BJ (cell line): ENCODE results near the gene ZHX3. TPM values are rescaled to one million over a fixed set of nuclear protein-coding genes. Genes with fewer than 3 reads are reported as not detected.

ENCODE experiments used
- CTCF ChIA-PET: fragments of 350-600 bp; formaldehyde crosslinking; extraction: SDS; loops from one replicate; lab custom pipeline; 2021; ENCODE audit warnings: antibody characterized with exemption, inconsistent platforms; lab: Yijun Ruan, JAX
- POLR2A ChIA-PET: fragments of 300-600 bp; sonication (Branson Sonifier 250); formaldehyde crosslinking; extraction: SDS; loops from one replicate; lab custom pipeline; 2021; ENCODE audit warnings: antibody characterized with exemption; lab: Charles Lee
- DNase-seq: peaks from one replicate; pipeline ENCODE4 v3.0.0-alpha.2; 2011; ENCODE audit warnings: low read depth
- H3K27me3 ChIP-seq: 2 replicates; pipeline ENCODE4 v1.6.0; 2011; ENCODE audit warnings: low read length; ENCODE audit not compliant: control insufficient read depth, insufficient read depth
- H3K36me3 ChIP-seq: 2 replicates; pipeline ENCODE4 v1.5.1; 2011; ENCODE audit warnings: low read length; ENCODE audit not compliant: control insufficient read depth, insufficient read depth
- H3K4me3 ChIP-seq: 2 replicates; pipeline ENCODE4 v1.5.1; 2011; ENCODE audit warnings: low read depth, mild to moderate bottlenecking, control low read depth, low read length
- polyA plus RNA-seq: library from polyadenylated mRNA; depleted of rRNA; stranded (reverse); fragments of >200 nt; gene quantifications from 2 replicates; pipeline ENCODE4 v1.2.3, GENCODE V29; 2011
- TF ChIP-seq, protein P1 (sequence below): IDR thresholded peaks from 2 replicates; pipeline ENCODE4 v1.5.1; 2011; ENCODE audit warnings: low read depth, mild to moderate bottlenecking, control low read depth, inconsistent platforms, low read length, moderate library complexity; ENCODE audit not compliant: insufficient read depth

The ZHX3 gene
- polyA plus RNA-seq, 1 experiment, result 23.9 TPM

DNA sequence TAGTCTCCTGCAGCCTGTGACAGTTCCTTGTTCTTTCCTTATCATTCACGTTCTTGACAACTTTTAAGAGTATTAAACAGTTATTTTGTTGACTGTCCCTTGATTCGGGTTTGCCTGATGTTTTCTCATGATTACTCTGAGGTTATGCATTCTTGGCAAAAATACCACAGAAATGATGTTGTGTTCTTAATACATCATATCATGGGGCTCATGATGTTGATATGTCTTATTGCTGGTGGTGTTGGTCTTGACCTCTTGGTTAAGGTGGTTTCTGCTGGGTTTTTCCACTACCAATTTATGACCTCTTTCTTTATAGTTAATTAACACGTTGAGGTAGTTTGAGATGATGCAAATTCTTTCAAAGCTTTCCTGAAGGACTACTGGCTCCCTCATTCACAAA is 59.1 kb downstream of the ZHX3 start:
- no peaks in the 10 kb centered on the region for H3K36me3 ChIP-seq
- CTCF ChIA-PET, result interaction anchor here (1.2 kb wide), 1 partner anchor 81 kb away, joined by 4 read pairs; no protein-coding TSS in a partner anchor
- POLR2A ChIA-PET, result no interaction called here
- no peak for DNase-seq
- H3K27me3 ChIP-seq, result no peaks in the 10 kb centered on the region
- TF ChIP-seq, protein P1, sequence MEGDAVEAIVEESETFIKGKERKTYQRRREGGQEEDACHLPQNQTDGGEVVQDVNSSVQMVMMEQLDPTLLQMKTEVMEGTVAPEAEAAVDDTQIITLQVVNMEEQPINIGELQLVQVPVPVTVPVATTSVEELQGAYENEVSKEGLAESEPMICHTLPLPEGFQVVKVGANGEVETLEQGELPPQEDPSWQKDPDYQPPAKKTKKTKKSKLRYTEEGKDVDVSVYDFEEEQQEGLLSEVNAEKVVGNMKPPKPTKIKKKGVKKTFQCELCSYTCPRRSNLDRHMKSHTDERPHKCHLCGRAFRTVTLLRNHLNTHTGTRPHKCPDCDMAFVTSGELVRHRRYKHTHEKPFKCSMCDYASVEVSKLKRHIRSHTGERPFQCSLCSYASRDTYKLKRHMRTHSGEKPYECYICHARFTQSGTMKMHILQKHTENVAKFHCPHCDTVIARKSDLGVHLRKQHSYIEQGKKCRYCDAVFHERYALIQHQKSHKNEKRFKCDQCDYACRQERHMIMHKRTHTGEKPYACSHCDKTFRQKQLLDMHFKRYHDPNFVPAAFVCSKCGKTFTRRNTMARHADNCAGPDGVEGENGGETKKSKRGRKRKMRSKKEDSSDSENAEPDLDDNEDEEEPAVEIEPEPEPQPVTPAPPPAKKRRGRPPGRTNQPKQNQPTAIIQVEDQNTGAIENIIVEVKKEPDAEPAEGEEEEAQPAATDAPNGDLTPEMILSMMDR, result no peak
- no peak overlapping the region for H3K4me3 ChIP-seq

DNA sequence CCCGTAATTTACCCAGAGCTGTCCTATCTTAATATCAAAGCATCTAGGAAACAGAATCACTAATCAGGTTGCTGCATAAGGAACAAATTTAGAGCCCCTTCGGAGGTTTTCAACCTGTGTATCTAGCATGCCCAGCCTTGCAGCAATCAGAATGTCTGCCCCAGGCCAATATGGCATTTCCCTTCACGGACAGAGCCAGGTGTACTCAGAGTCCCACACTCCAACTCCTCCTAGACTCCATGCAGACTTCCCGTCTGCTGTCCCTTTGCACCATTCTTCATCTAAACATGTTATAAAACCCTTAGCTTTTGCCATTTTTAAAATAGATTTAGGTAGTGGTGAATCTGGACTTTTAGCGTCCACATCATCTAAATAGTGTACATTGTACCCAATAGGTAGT is 61.0 kb downstream of the ZHX3 start:
- Histone ChIP-seq H3K36me3 (0 out of 2 replicates have a peak, but pooled peaks cover 1% of the 10 kb centered on the region), H3K27me3 (no peaks in the 10 kb centered on the region), H3K4me3 (no peak overlapping the region)
- no peak for DNase-seq
- POLR2A ChIA-PET, result no interaction called here
- CTCF ChIA-PET, result interaction anchor here (0.7 to 1.0 kb wide), 2 partner anchors 9 kb away, joined by 3 read pairs; no protein-coding TSS in a partner anchor
- TF ChIP-seq, protein P1, result no peak

DNA sequence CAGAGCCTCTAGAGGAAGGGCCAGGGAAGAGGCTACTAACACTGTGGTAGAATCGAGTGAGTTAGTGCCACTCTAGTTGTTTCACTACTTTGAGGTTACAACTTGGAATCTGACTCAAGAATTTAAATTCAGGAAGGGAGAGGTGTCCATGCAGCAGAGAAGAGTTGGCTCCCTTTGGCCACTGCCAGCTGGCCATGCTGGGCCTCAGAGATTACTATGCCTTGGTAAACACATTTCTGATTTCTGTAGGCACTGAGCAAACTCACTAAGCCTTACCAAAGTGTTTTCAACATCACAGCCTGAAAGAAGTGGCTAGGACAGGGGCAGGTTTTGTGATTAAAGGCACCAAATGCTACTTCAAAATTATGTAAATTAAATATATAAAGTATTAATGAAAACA is 61.9 kb downstream of the ZHX3 start:
- 0 out of 2 replicates have a peak, but pooled peaks cover 1% of the 10 kb centered on the region for H3K36me3 ChIP-seq
- TF ChIP-seq, protein P1, result no peak
- H3K4me3 ChIP-seq, result no peak overlapping the region
- POLR2A ChIA-PET, result no interaction called here
- CTCF ChIA-PET, result interaction anchor here (0.7 to 1.4 kb wide), 3 partner anchors 8 to 85 kb away, joined by 3 read pairs; partner anchors contain the start of gene LPIN3
- DNase-seq, result no peak
- H3K27me3 ChIP-seq, result no peaks in the 10 kb centered on the region

DNA sequence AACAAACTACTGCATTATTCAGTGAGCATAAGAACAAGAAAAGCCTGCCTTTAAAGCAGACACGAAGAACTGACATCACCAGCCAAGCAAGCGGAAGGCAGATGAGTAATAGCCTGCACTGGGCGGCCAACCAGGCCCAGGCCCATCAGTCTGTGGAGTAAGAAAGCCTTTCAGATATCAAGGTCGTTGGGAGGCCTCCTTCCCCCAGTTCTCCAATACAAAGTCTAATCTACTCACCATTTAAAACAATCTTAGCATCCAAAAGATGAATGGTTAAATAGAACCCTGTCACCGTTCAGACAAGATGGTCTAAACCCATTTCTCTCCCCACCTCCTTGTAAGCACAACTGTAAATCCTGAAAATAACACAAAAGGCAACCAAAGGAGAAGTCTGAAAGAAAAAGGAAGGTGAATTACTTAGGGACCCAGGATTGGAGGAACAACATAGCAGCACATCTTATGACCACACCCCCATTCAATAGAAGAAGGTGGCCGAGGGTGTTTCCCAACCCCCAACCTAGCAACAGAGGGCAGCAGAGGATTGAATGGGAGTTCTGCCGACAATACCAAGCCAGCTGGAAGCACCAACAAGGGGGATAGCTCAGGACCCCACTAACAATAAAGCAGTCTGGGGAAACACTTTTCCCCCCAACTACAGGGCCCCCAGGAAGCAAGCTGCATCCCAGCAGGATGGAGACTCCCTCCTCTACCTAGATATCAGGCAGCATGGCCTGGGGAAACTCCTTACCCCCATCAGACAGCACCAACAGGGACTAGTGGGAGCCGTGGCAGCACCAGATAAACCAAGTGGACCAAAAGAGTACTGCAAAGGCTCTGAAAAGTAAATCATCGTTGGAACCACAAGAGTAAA is 67.9 kb downstream of the ZHX3 start:
- H3K4me3 ChIP-seq, result no peak overlapping the region
- H3K36me3 ChIP-seq, result 0 out of 2 replicates have a peak, but pooled peaks cover 1% of the 10 kb centered on the region
- POLR2A ChIA-PET, result no interaction called here
- TF ChIP-seq, protein P1, result peak; percentile 23
- DNase-seq, result peak; percentile 59
- CTCF ChIA-PET, result interaction anchor here (1.3 kb wide), 2 partner anchors 22 to 91 kb away, joined by 4 to 5 read pairs; partner anchors contain the start of gene LPIN3
- no peaks in the 10 kb centered on the region for H3K27me3 ChIP-seq

DNA sequence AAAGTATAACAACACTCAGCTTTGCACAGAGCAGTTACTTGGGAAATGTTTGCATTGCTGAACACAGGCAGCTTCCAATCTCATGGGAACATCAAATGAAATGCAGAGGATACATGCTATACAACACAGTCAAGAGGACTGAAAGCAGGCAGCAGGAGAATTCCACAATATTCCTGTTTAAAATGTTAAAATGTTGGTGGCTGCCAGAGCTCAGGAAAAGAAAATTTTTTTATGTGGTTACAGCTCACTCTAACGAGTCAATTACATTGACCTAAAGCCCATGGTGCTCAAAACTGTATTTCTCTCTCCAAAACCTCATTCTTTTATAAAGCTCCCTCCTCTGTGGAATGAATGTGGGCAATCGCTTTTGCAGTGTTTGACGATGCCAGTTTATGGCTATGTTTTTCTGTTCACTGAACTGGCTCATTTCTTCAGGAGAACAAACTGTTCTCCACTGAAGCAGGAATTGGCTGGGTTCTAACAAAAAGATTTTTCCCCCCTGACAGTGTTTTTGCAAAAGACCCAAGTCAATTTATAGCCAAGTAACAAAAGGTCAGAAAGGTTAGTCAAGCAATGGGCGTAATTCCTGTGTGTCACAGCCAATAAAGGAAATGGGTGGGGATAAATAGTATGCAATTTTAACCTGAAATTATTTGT is 69.0 kb downstream of the ZHX3 start:
- CTCF ChIA-PET, result interaction anchor here (0.6 to 1.7 kb wide), 6 partner anchors 13 to 280 kb away, joined by 3 to 4 read pairs (median 3); no protein-coding TSS in a partner anchor
- Histone ChIP-seq H3K36me3 (0 out of 2 replicates have a peak, but pooled peaks cover 1% of the 10 kb centered on the region), H3K4me3 (no peak overlapping the region), H3K27me3 (no peaks in the 10 kb centered on the region)
- DNase-seq, result no peak
- TF ChIP-seq, protein P1, result no peak
- POLR2A ChIA-PET, result no interaction called here
